Lung (tissue), 12 donors: ENCODE measurements around the gene LRRFIP2. TPM values are rescaled to one million over a fixed set of nuclear protein-coding genes. Genes with fewer than 3 reads are reported as not detected.
A peak's percentile ranks its signal among the peaks of the same experiment; 100 is the strongest.

Experiments used
- ATAC-seq: fragments of 200-7000 bp; cut with Tn5 transposase; one replicate; pipeline ENCODE4 v1.9.1; 2020; ENCODE audit warnings: moderate number of reproducible peaks; ENCODE audit not compliant: insufficient read depth, low FRiP score
- DNase-seq, 3 donors: peaks; one replicate each; pipeline ENCODE4 v3.0.0-alpha.2; 2013 to 2017
- H3K27ac ChIP-seq, 2 donors: one replicate each; pipeline ENCODE4 v1.5.1; 2013; ENCODE audit warnings: mild to moderate bottlenecking in 2 of 2, moderate library complexity in 2 of 2, control low read depth in 1 of 2, inconsistent platforms in 1 of 2, low read depth in 1 of 2, low read length in 1 of 2
- H3K27me3 ChIP-seq, 3 donors: one replicate each; pipeline ENCODE4 v1.5.1; 2013; ENCODE audit warnings: low read length in 2 of 3; ENCODE audit not compliant: control insufficient read depth in 3 of 3, insufficient read depth in 3 of 3
- H3K36me3 ChIP-seq, 4 donors: one replicate each; pipeline ENCODE4 v1.5.1; 2013; ENCODE audit warnings: low read length in 4 of 4, mild to moderate bottlenecking in 1 of 4, moderate library complexity in 1 of 4; ENCODE audit not compliant: control insufficient read depth in 4 of 4, insufficient read depth in 4 of 4
- H3K4me1 ChIP-seq, 5 donors: one replicate each; pipeline ENCODE4 v1.5.1; 2013; ENCODE audit warnings: low read length in 5 of 5, mild to moderate bottlenecking in 2 of 5, moderate library complexity in 1 of 5; ENCODE audit not compliant: control insufficient read depth in 5 of 5, insufficient read depth in 5 of 5
- H3K4me3 ChIP-seq: one replicate; pipeline ENCODE4 v1.5.1; 2013; ENCODE audit warnings: mild to moderate bottlenecking, control low read depth, moderate library complexity
- H3K9ac ChIP-seq, 2 donors: one replicate each; pipeline ENCODE4 v1.5.1; 2013; ENCODE audit warnings: low read length in 2 of 2, control low read depth in 1 of 2; ENCODE audit not compliant: insufficient read depth in 1 of 2
- H3K9me3 ChIP-seq, 4 donors: one replicate each; pipeline ENCODE4 v1.5.1; 2013; ENCODE audit warnings: low read length in 3 of 4, mild to moderate bottlenecking in 1 of 4, moderate library complexity in 1 of 4; ENCODE audit not compliant: control insufficient read depth in 4 of 4, insufficient read depth in 3 of 4
- WGBS, 2 donors: extraction: QIAGEN DNeasy Blood & Tissue Kit; methylation state at CpG; one replicate each; pipeline ENCODE4 v1.1.7; 2013; 5-methylcytosine and 5-hydroxymethylcytosine counted together
- polyA plus RNA-seq, 2 donors: library from polyadenylated mRNA; stranded (reverse); fragments of 200-250 nt; gene quantifications; one replicate each; pipeline ENCODE4 v1.2.1, GENCODE V29; 2013
- total RNA-seq, 2 donors: library from RNA; depleted of rRNA in 1 of 2; stranded (reverse); fragments of >200 nt in 1 of 2; gene quantifications; one replicate each; pipeline ENCODE4 v1.2.1, GENCODE V29; 2014 to 2021
- TF ChIP-seq, protein P1 (sequence below): IDR thresholded peaks from 2 replicates; pipeline ENCODE4 v1.5.1; 2012; ENCODE audit warnings: mild to moderate bottlenecking; ENCODE audit errors: control extremely low read depth, extremely low read depth
- donor health status: control.
- donor health status: control.
- donor health status: Bipolar disorder and iron deficiency.
- donor health status: healthy.
- donor health status: DM: yes; HTN: yes; CAD: no.

Gene LRRFIP2
- total and polyA plus RNA-seq, 4 donors = 24.8 to 106 (median 44.6) TPM

DNA sequence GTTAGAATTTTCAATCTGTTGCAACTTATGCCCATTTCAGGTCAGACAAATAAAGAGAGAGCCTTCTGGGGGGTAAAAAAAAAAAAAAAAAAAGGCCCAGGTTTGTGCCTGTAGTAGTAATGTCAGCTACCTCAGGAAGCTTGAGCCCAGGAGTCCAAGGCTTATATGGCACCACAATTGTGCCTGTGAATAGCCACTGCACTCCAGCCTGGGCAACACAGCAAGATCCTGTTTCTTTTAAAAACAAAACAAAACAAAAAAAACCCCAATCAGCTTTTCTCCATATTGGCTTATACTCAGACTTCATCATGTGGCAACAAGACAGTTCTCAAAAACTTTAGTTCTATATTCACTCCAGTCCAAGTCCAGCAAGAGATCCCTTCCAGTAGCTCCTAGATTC is 8.4 kb upstream of the LRRFIP2 start:
- DNase-seq = no peak
- peaks cover 0 to 2% (median 0%) of the 10 kb centered on the region in 4 donors for H3K36me3 ChIP-seq
- H3K9me3 ChIP-seq = no peaks in the 10 kb centered on the region
- no peak overlapping the region for H3K9ac ChIP-seq
- H3K4me1 ChIP-seq = peaks cover 0 to 27% (median 5%) of the 10 kb centered on the region in 5 donors
- no peak overlapping the region for H3K4me3 ChIP-seq
- H3K27me3 ChIP-seq = no peaks in the 10 kb centered on the region
- ATAC-seq = no peak
- peak overlapping the region; percentile 63 to 85 for H3K27ac ChIP-seq
- TF ChIP-seq, protein P1, sequence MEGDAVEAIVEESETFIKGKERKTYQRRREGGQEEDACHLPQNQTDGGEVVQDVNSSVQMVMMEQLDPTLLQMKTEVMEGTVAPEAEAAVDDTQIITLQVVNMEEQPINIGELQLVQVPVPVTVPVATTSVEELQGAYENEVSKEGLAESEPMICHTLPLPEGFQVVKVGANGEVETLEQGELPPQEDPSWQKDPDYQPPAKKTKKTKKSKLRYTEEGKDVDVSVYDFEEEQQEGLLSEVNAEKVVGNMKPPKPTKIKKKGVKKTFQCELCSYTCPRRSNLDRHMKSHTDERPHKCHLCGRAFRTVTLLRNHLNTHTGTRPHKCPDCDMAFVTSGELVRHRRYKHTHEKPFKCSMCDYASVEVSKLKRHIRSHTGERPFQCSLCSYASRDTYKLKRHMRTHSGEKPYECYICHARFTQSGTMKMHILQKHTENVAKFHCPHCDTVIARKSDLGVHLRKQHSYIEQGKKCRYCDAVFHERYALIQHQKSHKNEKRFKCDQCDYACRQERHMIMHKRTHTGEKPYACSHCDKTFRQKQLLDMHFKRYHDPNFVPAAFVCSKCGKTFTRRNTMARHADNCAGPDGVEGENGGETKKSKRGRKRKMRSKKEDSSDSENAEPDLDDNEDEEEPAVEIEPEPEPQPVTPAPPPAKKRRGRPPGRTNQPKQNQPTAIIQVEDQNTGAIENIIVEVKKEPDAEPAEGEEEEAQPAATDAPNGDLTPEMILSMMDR = no peak

DNA sequence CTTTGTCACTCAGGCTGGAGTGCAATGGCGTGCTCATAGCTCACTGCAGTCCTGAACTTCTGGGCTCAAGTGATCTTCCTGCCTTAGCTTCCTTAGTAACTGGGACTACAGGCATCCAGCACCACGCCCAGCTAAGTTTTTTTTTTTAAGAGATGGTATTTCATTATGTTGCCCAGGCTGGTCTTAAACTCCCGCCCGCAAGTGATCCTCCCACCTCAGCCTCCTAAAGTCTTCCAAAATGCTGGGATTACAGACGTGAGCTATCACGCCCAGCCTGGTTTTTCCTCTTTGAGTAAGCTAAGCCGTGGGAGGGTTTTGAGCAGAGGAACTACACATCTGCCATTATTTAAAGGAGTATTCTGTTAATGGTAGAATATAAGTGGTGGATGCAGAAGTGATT is 7.4 kb upstream of the LRRFIP2 start:
- no peak overlapping the region for H3K4me3 ChIP-seq
- no peak for DNase-seq
- WGBS, 2 donors = 82 to 83% methylated on average over 7 of the region's 7 CpGs
- no peaks in the 10 kb centered on the region for H3K27me3 ChIP-seq
- TF ChIP-seq, protein P1 = no peak
- peaks cover 0 to 29% (median 6%) of the 10 kb centered on the region in 5 donors for H3K4me1 ChIP-seq
- ATAC-seq = no peak
- H3K36me3 ChIP-seq = peaks cover 0 to 2% (median 0%) of the 10 kb centered on the region in 4 donors
- no peak overlapping the region for H3K9ac ChIP-seq
- no peaks in the 10 kb centered on the region for H3K9me3 ChIP-seq
- no peak overlapping the region for H3K27ac ChIP-seq

DNA sequence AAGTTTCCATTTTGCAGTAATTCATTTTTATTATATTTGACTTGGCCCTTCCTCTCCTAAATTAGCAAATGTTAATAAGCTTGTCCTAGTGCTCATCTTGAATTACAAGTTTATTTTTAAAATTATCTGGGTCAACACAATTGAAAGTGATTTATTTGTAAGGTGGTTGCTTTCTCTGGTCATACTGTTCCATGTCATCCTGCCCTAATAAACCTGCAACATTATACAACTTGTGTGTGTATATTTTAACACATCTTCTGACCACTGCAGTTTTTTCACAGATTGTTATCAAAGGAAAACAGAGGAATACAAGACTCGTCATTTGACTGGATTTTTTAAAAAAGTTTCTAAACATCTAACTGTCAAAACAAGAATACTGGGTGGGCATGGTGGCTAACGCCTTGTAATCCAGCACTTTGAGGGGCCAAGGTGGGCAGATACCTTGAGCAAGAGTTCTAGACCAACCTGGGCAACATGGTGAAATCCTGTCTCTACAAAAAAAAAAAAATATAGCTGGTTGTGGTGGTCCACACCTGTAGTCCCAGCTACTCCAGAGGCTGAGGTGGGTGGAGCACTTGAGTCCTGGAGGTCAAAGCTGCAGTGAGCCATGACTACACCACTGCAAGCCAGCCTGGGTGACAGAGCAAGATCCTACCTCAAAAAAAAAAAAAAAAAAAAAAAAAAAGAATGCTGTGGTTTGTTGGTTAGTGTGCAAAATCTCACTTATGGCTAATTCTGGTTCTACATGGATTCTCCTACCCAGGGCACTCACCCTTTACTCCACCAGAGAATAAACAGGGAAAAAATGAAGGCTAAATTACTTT is 5.0 kb upstream of the LRRFIP2 start:
- peaks cover 2 to 28% (median 6%) of the 10 kb centered on the region in 5 donors for H3K4me1 ChIP-seq
- H3K9me3 ChIP-seq = no peaks in the 10 kb centered on the region
- no peak for ATAC-seq
- no peak for DNase-seq
- H3K9ac ChIP-seq = no peak overlapping the region
- TF ChIP-seq, protein P1 = no peak
- no peak overlapping the region for H3K27ac ChIP-seq
- H3K36me3 ChIP-seq = peaks cover 0 to 7% (median 1%) of the 10 kb centered on the region in 4 donors
- H3K27me3 ChIP-seq = no peaks in the 10 kb centered on the region
- no peak overlapping the region for H3K4me3 ChIP-seq
- WGBS, 2 donors = 85 to 88% methylated on average over 2 of the region's 2 CpGs
